Measurements from ENCODE around the gene ANTXR1.

Gene ANTXR1

GRCh38 chr2:69013142-69013839 is at the start of gene ANTXR1:
Gene ANTXR1 (plus strand): TSS chr2:69013179. CDS start chr2:69013500, 321 bp downstream.
- Histone ChIP-seq H3K4me1 (ENCODE audit: insufficient read depth, low read length) (peaks cover 18% of the 10 kb centered on the region), H2AFZ (ENCODE audit: low read depth, low read length) (peak within 1 kb of the TSS; percentile 92), H3K36me3 (ENCODE audit: insufficient read depth, low read length) (no peaks in the 10 kb centered on the region), H3K9me3 (ENCODE audit: low read length) (no peaks in the 10 kb centered on the region), H3K4me3 (ENCODE audit: low read length) (peak within 1 kb of the TSS; percentile 72), H3K27me3 (ENCODE audit: insufficient read depth, low read length) (no peaks in the 10 kb centered on the region)

DNA sequence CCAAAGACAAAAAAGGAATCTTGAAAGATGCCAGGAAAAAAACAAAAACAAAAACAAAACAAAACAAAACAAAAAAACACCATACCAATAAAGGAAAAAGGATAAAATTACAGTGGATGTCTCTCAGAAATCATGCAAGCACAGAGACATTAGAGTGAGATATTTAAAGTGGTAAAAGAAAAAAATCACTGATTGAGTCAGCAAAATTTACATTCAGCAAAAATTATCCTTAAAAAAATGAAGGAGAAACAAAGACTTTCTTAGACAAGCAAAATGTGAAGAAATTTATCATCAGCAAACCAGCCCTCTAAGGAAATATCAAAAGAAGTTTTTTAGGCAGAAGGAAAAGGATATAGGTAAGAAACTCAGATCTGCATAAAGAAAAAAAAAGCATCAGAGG is 48.7 kb upstream of the ANTXR1 start:
- H3K9me3 ChIP-seq (ENCODE audit: low read length), result no peaks in the 10 kb centered on the region
- H3K4me1 ChIP-seq (ENCODE audit: insufficient read depth, low read length), result no peaks in the 10 kb centered on the region
- H3K27me3 ChIP-seq (ENCODE audit: insufficient read depth, low read length), result no peaks in the 10 kb centered on the region

DNA sequence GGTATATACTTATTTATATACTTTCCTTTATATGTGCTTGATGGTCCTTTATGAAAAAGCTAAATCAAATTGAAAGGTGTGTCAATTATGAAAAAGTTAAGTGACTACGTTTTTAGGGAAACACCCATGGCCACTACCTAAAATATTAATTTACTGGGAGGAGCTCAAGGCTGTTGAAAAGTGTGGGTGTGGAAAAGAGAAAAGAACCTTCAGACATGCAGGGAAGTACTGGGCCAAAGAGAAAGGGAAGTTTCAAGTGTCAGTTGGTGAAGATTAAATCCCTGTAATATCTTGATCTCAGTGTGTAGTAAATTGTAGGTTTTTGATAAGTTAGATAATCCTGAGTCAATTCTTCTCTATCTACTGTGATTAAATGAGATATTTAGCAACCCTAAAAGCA is 44.8 kb upstream of the ANTXR1 start:
- H3K27me3 ChIP-seq (ENCODE audit: insufficient read depth, low read length), result peaks cover 2% of the 10 kb centered on the region
- H3K9me3 ChIP-seq (ENCODE audit: low read length), result no peaks in the 10 kb centered on the region
- no peak overlapping the region for H3K4me3 ChIP-seq (ENCODE audit: low read length)
- H3K4me1 ChIP-seq (ENCODE audit: insufficient read depth, low read length), result no peaks in the 10 kb centered on the region
- no peaks in the 10 kb centered on the region for H3K36me3 ChIP-seq (ENCODE audit: insufficient read depth, low read length)
- no peak overlapping the region for H2AFZ ChIP-seq (ENCODE audit: low read depth, low read length)

More for the DNA sequence above, 48.7 kb upstream of the ANTXR1 start:
- Histone ChIP-seq H2AFZ (ENCODE audit: low read depth, low read length) (no peak overlapping the region), H3K36me3 (ENCODE audit: insufficient read depth, low read length) (no peaks in the 10 kb centered on the region), H3K4me3 (ENCODE audit: low read length) (no peak overlapping the region)

DNA sequence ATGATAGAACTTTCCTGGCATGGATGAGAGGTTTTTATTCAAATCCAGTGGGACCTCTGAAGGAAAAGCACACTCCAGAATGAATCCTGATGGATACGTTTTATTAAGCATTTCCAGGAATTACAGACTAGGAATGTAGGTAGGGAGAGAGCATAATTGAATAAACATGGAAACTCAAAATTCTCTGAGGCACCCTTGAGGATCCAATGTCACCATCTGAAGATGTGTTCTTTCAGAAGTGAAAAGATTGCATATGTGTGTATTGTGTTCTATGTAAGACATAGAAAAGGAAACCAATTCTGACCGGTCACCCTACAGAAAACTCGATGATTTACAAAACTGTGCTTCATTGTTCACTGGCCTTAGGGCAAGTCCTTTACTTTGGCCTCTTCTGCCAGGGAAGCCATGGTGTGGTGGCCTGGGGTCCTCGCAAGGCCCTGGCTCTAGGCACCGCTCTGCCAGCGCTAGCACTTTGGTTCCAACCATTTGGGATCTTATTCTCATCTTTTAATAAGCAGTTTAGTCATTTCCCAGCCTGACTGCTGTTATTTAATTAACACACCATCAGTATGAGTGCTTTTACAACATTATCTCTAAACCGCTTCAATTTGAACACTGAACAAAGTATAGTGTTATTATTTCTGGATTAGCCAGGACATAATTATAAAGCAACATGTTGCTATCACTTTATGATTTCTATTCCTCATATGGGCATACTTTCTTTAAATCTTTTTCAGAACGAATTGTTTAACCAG is 43.1 kb upstream of the ANTXR1 start:
- H3K4me3 ChIP-seq (ENCODE audit: low read length), result no peak overlapping the region
- H3K4me1 ChIP-seq (ENCODE audit: insufficient read depth, low read length), result no peaks in the 10 kb centered on the region
- H3K36me3 ChIP-seq (ENCODE audit: insufficient read depth, low read length), result no peaks in the 10 kb centered on the region
- H3K9me3 ChIP-seq (ENCODE audit: low read length), result no peaks in the 10 kb centered on the region
- peaks cover 3% of the 10 kb centered on the region for H3K27me3 ChIP-seq (ENCODE audit: insufficient read depth, low read length)
- no peak overlapping the region for H2AFZ ChIP-seq (ENCODE audit: low read depth, low read length)

- Histone ChIP-seq H3K27me3 (ENCODE audit: insufficient read depth, low read length) (peaks cover 4% of the 10 kb centered on the region), H3K9me3 (ENCODE audit: low read length) (no peaks in the 10 kb centered on the region), H3K4me3 (ENCODE audit: low read length) (no peak overlapping the region), H2AFZ (ENCODE audit: low read depth, low read length) (no peak overlapping the region), H3K4me1 (ENCODE audit: insufficient read depth, low read length) (no peaks in the 10 kb centered on the region), H3K36me3 (ENCODE audit: insufficient read depth, low read length) (no peaks in the 10 kb centered on the region)
These were observed 42.3 kb upstream of the ANTXR1 start for GRCh38 chr2:68970566-68971265.

DNA sequence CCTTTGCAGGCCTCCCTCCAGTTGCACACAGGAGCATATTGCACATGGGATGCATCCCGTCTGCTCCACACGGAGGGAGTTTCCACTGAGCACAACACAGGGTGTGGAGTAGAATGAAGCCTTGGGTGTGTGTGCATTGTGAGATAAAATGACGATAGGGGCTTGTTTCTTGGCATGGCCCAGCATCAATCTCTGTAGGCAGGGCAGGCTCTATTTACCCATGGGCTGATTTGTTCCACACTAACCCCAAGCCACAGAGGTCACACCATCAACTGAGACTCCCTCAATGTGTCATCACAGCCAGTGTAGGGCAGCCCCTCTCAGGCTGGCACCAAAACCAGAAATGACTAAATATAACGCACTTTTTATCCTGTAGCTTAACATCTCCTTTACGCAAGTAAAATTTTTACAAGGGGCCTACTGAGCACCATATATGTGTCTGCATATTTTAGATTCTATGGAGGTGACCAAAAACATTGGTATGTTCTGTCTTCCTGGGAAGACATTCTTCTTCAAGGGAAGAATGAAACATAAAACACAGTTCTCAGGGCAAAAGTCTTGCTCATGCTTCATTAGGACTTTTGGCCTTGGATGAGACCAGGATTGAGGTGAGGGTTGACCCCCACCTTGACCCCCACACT is 41.3 kb upstream of the ANTXR1 start:
- H3K9me3 ChIP-seq (ENCODE audit: low read length), result no peaks in the 10 kb centered on the region
- no peaks in the 10 kb centered on the region for H3K4me1 ChIP-seq (ENCODE audit: insufficient read depth, low read length)
- no peak overlapping the region for H3K4me3 ChIP-seq (ENCODE audit: low read length)

GRCh38 chr2:68974251-68974650 is 38.7 kb upstream of the ANTXR1 start, which contains the start of gene GKN1:
Gene GKN1 (plus strand): TSS chr2:68974636. CDS start chr2:68974678, 42 bp downstream.
- no peak within 1 kb of the TSS for H3K4me3 ChIP-seq (ENCODE audit: low read length)
- no peaks in the 10 kb centered on the region for H3K4me1 ChIP-seq (ENCODE audit: insufficient read depth, low read length)
- H3K9me3 ChIP-seq (ENCODE audit: low read length), result no peaks in the 10 kb centered on the region
- H3K36me3 ChIP-seq (ENCODE audit: insufficient read depth, low read length), result no peaks in the 10 kb centered on the region
- H2AFZ ChIP-seq (ENCODE audit: low read depth, low read length), result no peak within 1 kb of the TSS
- H3K27me3 ChIP-seq (ENCODE audit: insufficient read depth, low read length), result peaks cover 4% of the 10 kb centered on the region

More for the DNA sequence above, 41.3 kb upstream of the ANTXR1 start:
- Histone ChIP-seq H3K36me3 (ENCODE audit: insufficient read depth, low read length) (no peaks in the 10 kb centered on the region), H3K27me3 (ENCODE audit: insufficient read depth, low read length) (peaks cover 4% of the 10 kb centered on the region), H2AFZ (ENCODE audit: low read depth, low read length) (no peak overlapping the region)

GRCh38 chr2:68974946-68975665 is 37.9 kb upstream of the ANTXR1 start:
- H2AFZ ChIP-seq (ENCODE audit: low read depth, low read length), result no peak overlapping the region
- H3K36me3 ChIP-seq (ENCODE audit: insufficient read depth, low read length), result no peaks in the 10 kb centered on the region
- no peaks in the 10 kb centered on the region for H3K4me1 ChIP-seq (ENCODE audit: insufficient read depth, low read length)
- H3K27me3 ChIP-seq (ENCODE audit: insufficient read depth, low read length), result peaks cover 3% of the 10 kb centered on the region
- H3K9me3 ChIP-seq (ENCODE audit: low read length), result no peaks in the 10 kb centered on the region
- no peak overlapping the region for H3K4me3 ChIP-seq (ENCODE audit: low read length)

GRCh38 chr2:68975844-68976243 is 37.1 kb upstream of the ANTXR1 start:
- H3K27me3 ChIP-seq (ENCODE audit: insufficient read depth, low read length), result peaks cover 3% of the 10 kb centered on the region
- H3K4me3 ChIP-seq (ENCODE audit: low read length), result no peak overlapping the region
- no peak overlapping the region for H2AFZ ChIP-seq (ENCODE audit: low read depth, low read length)
- no peaks in the 10 kb centered on the region for H3K9me3 ChIP-seq (ENCODE audit: low read length)
- no peaks in the 10 kb centered on the region for H3K4me1 ChIP-seq (ENCODE audit: insufficient read depth, low read length)
- H3K36me3 ChIP-seq (ENCODE audit: insufficient read depth, low read length), result no peaks in the 10 kb centered on the region

GRCh38 chr2:68977453-68977852 is 35.5 kb upstream of the ANTXR1 start:
- H3K4me1 ChIP-seq (ENCODE audit: insufficient read depth, low read length), result no peaks in the 10 kb centered on the region
- peaks cover 6% of the 10 kb centered on the region for H3K27me3 ChIP-seq (ENCODE audit: insufficient read depth, low read length)
- H3K4me3 ChIP-seq (ENCODE audit: low read length), result no peak overlapping the region
- H3K9me3 ChIP-seq (ENCODE audit: low read length), result no peaks in the 10 kb centered on the region
- H3K36me3 ChIP-seq (ENCODE audit: insufficient read depth, low read length), result no peaks in the 10 kb centered on the region
- H2AFZ ChIP-seq (ENCODE audit: low read depth, low read length), result no peak overlapping the region

- H2AFZ ChIP-seq (ENCODE audit: low read depth, low read length), result no peak overlapping the region
- no peak overlapping the region for H3K4me3 ChIP-seq (ENCODE audit: low read length)
- no peaks in the 10 kb centered on the region for H3K4me1 ChIP-seq (ENCODE audit: insufficient read depth, low read length)
- H3K27me3 ChIP-seq (ENCODE audit: insufficient read depth, low read length), result peaks cover 6% of the 10 kb centered on the region
- no peaks in the 10 kb centered on the region for H3K9me3 ChIP-seq (ENCODE audit: low read length)
- no peaks in the 10 kb centered on the region for H3K36me3 ChIP-seq (ENCODE audit: insufficient read depth, low read length)
These were observed 34.9 kb upstream of the ANTXR1 start for GRCh38 chr2:68978098-68978497.

DNA sequence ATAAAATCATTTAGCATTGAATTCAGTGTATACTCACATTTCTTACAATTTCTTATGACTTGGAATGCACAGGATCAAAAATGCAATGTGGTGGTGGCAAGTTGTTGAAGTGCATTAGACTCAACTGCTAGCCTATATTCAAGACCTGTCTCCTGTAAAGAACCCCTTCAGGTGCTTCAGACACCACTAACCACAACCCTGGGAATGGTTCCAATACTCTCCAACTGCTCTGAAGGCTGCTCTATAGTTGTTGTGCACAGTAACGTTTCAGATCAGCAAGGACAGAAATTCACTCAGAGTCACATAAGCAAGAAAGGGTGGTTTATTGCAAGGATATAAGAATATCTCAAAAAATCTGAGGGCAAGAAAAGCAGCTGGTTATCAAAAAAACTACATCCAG is 32.0 kb upstream of the ANTXR1 start:
- Histone ChIP-seq H3K36me3 (ENCODE audit: insufficient read depth, low read length) (no peaks in the 10 kb centered on the region), H3K9me3 (ENCODE audit: low read length) (no peaks in the 10 kb centered on the region)

More for the DNA sequence above, 32.0 kb upstream of the ANTXR1 start:
- no peak overlapping the region for H2AFZ ChIP-seq (ENCODE audit: low read depth, low read length)
- peaks cover 3% of the 10 kb centered on the region for H3K27me3 ChIP-seq (ENCODE audit: insufficient read depth, low read length)
- no peak overlapping the region for H3K4me3 ChIP-seq (ENCODE audit: low read length)
- H3K4me1 ChIP-seq (ENCODE audit: insufficient read depth, low read length), result no peaks in the 10 kb centered on the region
